Ishikawa (cell line): ENCODE results near the gene TLCD1.
A peak's percentile ranks its signal among the peaks of the same experiment; 100 is the strongest.

Experiments
- CEBPB ChIP-seq: IDR thresholded peaks from 2 replicates; pipeline ENCODE4 v1.6.1; 2012
- CREB1 ChIP-seq: IDR thresholded peaks from 2 replicates; pipeline ENCODE4 v1.6.1; 2012; ENCODE audit warnings: low read depth
- EGR1 ChIP-seq: IDR thresholded peaks from 2 replicates; pipeline ENCODE4 v1.6.1; 2012
- EP300 ChIP-seq: IDR thresholded peaks from 2 replicates; pipeline ENCODE4 v1.6.1; 2012; ENCODE audit warnings: borderline replicate concordance
- FOXM1 ChIP-seq: IDR thresholded peaks from 2 replicates; pipeline ENCODE4 v1.6.1; 2012; ENCODE audit warnings: low read depth, borderline replicate concordance
- MAX ChIP-seq: IDR thresholded peaks from 2 replicates; pipeline ENCODE4 v1.6.1; 2012
- NFIC ChIP-seq: IDR thresholded peaks from 2 replicates; pipeline ENCODE4 v1.6.1; 2012
- RAD21 ChIP-seq: IDR thresholded peaks from 2 replicates; pipeline ENCODE4 v1.6.1; 2012; ENCODE audit warnings: low read depth
- REST ChIP-seq: IDR thresholded peaks from 2 replicates; pipeline ENCODE4 v1.6.1; 2012; ENCODE audit warnings: low read depth, mild to moderate bottlenecking
- TAF1 ChIP-seq: IDR thresholded peaks from 2 replicates; pipeline ENCODE4 v1.6.1; 2012; ENCODE audit warnings: low read depth, mild to moderate bottlenecking
- TCF12 ChIP-seq: IDR thresholded peaks from 2 replicates; pipeline ENCODE4 v1.6.1; 2012; ENCODE audit warnings: low read depth
- TEAD4 ChIP-seq: IDR thresholded peaks from 2 replicates; pipeline ENCODE4 v1.6.1; 2012
- USF1 ChIP-seq: IDR thresholded peaks from 2 replicates; pipeline ENCODE4 v1.6.1; 2012
- YY1 ChIP-seq: IDR thresholded peaks from 2 replicates; pipeline ENCODE4 v1.6.1; 2012; ENCODE audit warnings: low read depth
- ZBTB7A ChIP-seq: IDR thresholded peaks from 2 replicates; pipeline ENCODE4 v1.6.1; 2012; ENCODE audit warnings: low read depth

Gene TLCD1

GRCh38 chr17:28728364-28729200, 2.5 kb upstream of the TLCD1 start, which contains the start of gene NEK8:
NEK8 (plus strand) TSS chr17:28728788; CDS start chr17:28728814, 26 bp downstream.
- TF ChIP-seq ZBTB7A, result peak; percentile 41; the same call in 1 of the 2 replicates
- TF ChIP-seq TCF12, result peak; percentile 9; the same call in 1 of the 2 replicates
- no peak for TF ChIP-seq CREB1
- no peak for TF ChIP-seq NFIC
- no peak for TF ChIP-seq USF1
- TF ChIP-seq YY1, result no peak; the same call in none of the 2 replicates
- TF ChIP-seq EGR1, result no peak
- peak; percentile 43 for TF ChIP-seq TAF1
- no peak for TF ChIP-seq CEBPB
- no peak for TF ChIP-seq RAD21
- TF ChIP-seq TEAD4, result no peak
- TF ChIP-seq REST, result no peak
- no peak; the same call in 1 of the 2 replicates for TF ChIP-seq EP300
- TF ChIP-seq MAX, result no peak; the same call in none of the 2 replicates
- no peak for TF ChIP-seq FOXM1

- TF ChIP-seq FOXM1 (peak; percentile 33; the same call in 1 of the 2 replicates), RAD21 (peak; percentile 99), EGR1 (0 out of 2 replicates have a peak, but pooled peaks have one; percentile 15), USF1 (0 out of 2 replicates have a peak, but pooled peaks have one; percentile 5), YY1 (no peak), REST (no peak), ZBTB7A (peak; percentile 93), MAX (peak; percentile 30; the same call in 1 of the 2 replicates), TEAD4 (0 out of 2 replicates have a peak, but pooled peaks have one; percentile 12)
Measured at GRCh38 chr17:28726627-28727491, 826 bp upstream of the TLCD1 start.

- peak; percentile 22 for TF ChIP-seq ZBTB7A
- TF ChIP-seq TAF1, result peak; percentile 64
- 0 out of 2 replicates have a peak, but pooled peaks have one; percentile 1 for TF ChIP-seq CEBPB
- 0 out of 2 replicates have a peak, but pooled peaks have one; percentile 47 for TF ChIP-seq TEAD4
- peak; percentile 98 for TF ChIP-seq MAX
- no peak for TF ChIP-seq EGR1
- TF ChIP-seq NFIC, result peak; percentile 72
- TF ChIP-seq USF1, result peak; percentile 70
- TF ChIP-seq EP300, result peak; percentile 42
- TF ChIP-seq RAD21, result no peak; the same call in 1 of the 2 replicates
- TF ChIP-seq REST, result no peak
- peak; percentile 64 for TF ChIP-seq TCF12
- peak; percentile 78 for TF ChIP-seq YY1
- no peak for TF ChIP-seq CREB1
- TF ChIP-seq FOXM1, result 0 out of 2 replicates have a peak, but pooled peaks have one; percentile 6
Measured at GRCh38 chr17:28725660-28726225, 290 bp downstream of the TLCD1 start.
